Erythroblast (primary cell): ENCODE results near the gene UBE2V1.

Experiments
- GATA1 ChIP-seq: IDR thresholded peaks from 2 replicates; pipeline ENCODE4 v1.6.1; 2011; ENCODE audit warnings: low read depth, mild to moderate bottlenecking, control low read depth, low read length, moderate library complexity
- POLR2A ChIP-seq: IDR thresholded peaks from 2 replicates; pipeline ENCODE4 v1.6.1; 2011; ENCODE audit warnings: mild to moderate bottlenecking, low read length

DNA sequence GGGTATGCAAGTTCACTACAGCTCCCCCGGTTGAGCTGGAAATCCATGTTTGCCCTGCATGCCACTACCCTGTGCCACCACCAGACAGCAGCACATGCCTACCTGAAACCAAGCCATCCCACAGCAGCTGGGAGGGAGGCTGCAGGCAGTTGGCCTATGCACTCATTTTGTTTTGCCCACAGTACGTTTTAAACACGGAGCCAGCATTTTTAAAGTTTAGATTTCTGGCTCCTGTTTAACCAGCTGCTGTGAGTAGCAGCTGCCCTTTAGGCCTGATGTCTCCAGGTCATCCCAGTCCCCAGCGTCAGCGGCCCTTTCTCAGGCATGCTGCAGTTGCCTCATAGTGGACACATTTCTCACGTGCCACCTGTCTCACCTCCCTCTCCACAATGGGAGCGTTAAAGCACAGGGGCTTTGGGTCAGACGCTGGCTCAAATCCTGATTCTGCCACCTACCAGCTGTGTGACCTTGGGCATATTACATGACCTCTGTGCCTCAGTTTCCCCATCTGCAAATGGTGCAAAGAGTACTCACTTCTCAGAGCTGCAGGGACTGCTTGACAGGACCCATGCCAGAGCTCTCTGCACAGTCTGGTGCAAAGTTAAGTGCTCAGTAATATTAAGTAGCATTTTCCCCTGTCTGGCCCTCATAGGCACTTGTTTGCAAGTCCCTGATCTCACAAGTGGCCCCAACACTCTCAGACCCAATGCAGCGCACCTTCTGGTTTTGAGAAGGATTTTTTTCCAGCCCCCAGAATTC, 8.2 kb upstream of the UBE2V1 start:
- no peak for TF ChIP-seq POLR2A
- no peak for TF ChIP-seq GATA1
